Measurements from ENCODE around the gene TPBGL.

GRCh38 chr11:75249704-75250103 lies 9.1 kb downstream of the TPBGL start:
- TF ChIP-seq CTCF (conservative IDR thresholded peaks at IDR 0.05 in 1 of 2, IDR thresholded peaks at IDR 0.05 in 1 of 2; ENCODE audit: low read depth in 1 of 2, low read length in 2 of 2) (no peak), EZH2 (IDR thresholded peaks at IDR 0.05; ENCODE audit: low read length, missing control alignments) (no peak)
